ENCODE measurements around the gene MSH5.

Gene MSH5

GRCh38 chr6:31712296-31712695 lies 27.5 kb upstream of the MSH5 start:
- peak overlapping the region; percentile 3 for H3K9ac ChIP-seq (ENCODE audit: low read depth, low read length, poor library complexity, severe bottlenecking)
- H3K9me2 ChIP-seq (replicated peaks; ENCODE audit: low read depth, low read length), result no peaks in the 10 kb centered on the region
- no peaks in the 10 kb centered on the region for H3K79me2 ChIP-seq (ENCODE audit: insufficient read depth, low read length)
- no peak overlapping the region for H3K4me3 ChIP-seq (ENCODE audit: low read length, poor library complexity, severe bottlenecking)
- no peak overlapping the region for H2AFZ ChIP-seq (ENCODE audit: low read length)
- H3K36me3 ChIP-seq (ENCODE audit: insufficient read depth, low read length), result no peaks in the 10 kb centered on the region
- no peaks in the 10 kb centered on the region for H3K27me3 ChIP-seq (ENCODE audit: insufficient read depth, low read length, poor library complexity, severe bottlenecking)
- H3K4me2 ChIP-seq (ENCODE audit: low read depth, low read length, poor library complexity, severe bottlenecking), result no peak overlapping the region
- peaks cover 40% of the 10 kb centered on the region for H3K4me1 ChIP-seq (ENCODE audit: insufficient read depth, low read length, poor library complexity, severe bottlenecking)
- no peaks in the 10 kb centered on the region for H3K9me3 ChIP-seq (ENCODE audit: insufficient read depth, low read depth, low read length)
- no peaks in the 10 kb centered on the region for H3F3A ChIP-seq (ENCODE audit: low read depth)
- no peaks in the 10 kb centered on the region for H4K20me1 ChIP-seq (ENCODE audit: insufficient read depth, low read length, poor library complexity, severe bottlenecking)
- TF ChIP-seq CTCF (conservative IDR thresholded peaks at IDR 0.05; ENCODE audit: low read length) (peak; percentile 59), EZH2phosphoT487 (IDR thresholded peaks at IDR 0.05; ENCODE audit: borderline replicate concordance) (no peak)

- H3K9me2 ChIP-seq (replicated peaks; ENCODE audit: low read depth, low read length), result no peaks in the 10 kb centered on the region
- H3K9ac ChIP-seq (ENCODE audit: low read depth, low read length, poor library complexity, severe bottlenecking), result peak overlapping the region; percentile 52
- H3F3A ChIP-seq (ENCODE audit: low read depth), result no peaks in the 10 kb centered on the region
- no peak overlapping the region for H2AFZ ChIP-seq (ENCODE audit: low read length)
- no peak overlapping the region for H3K4me2 ChIP-seq (ENCODE audit: low read depth, low read length, poor library complexity, severe bottlenecking)
- no peaks in the 10 kb centered on the region for H3K27me3 ChIP-seq (ENCODE audit: insufficient read depth, low read length, poor library complexity, severe bottlenecking)
- H3K4me3 ChIP-seq (ENCODE audit: low read length, poor library complexity, severe bottlenecking), result no peak overlapping the region
- no peaks in the 10 kb centered on the region for H3K36me3 ChIP-seq (ENCODE audit: insufficient read depth, low read length)
- H4K20me1 ChIP-seq (ENCODE audit: insufficient read depth, low read length, poor library complexity, severe bottlenecking), result no peaks in the 10 kb centered on the region
- peaks cover 40% of the 10 kb centered on the region for H3K4me1 ChIP-seq (ENCODE audit: insufficient read depth, low read length, poor library complexity, severe bottlenecking)
- H3K9me3 ChIP-seq (ENCODE audit: insufficient read depth, low read depth, low read length), result no peaks in the 10 kb centered on the region
- TF ChIP-seq CTCF (conservative IDR thresholded peaks at IDR 0.05; ENCODE audit: low read length), result no peak
- no peak for TF ChIP-seq EZH2phosphoT487 (IDR thresholded peaks at IDR 0.05; ENCODE audit: borderline replicate concordance)
- no peaks in the 10 kb centered on the region for H3K79me2 ChIP-seq (ENCODE audit: insufficient read depth, low read length)
Measured at GRCh38 chr6:31713465-31713864, 26.3 kb upstream of the MSH5 start.

GRCh38 chr6:31713991-31714684 lies 25.7 kb upstream of the MSH5 start:
- H4K20me1 ChIP-seq (ENCODE audit: insufficient read depth, low read length, poor library complexity, severe bottlenecking), result no peaks in the 10 kb centered on the region
- H3K36me3 ChIP-seq (ENCODE audit: insufficient read depth, low read length), result no peaks in the 10 kb centered on the region
- H2AFZ ChIP-seq (ENCODE audit: low read length), result peak overlapping the region; percentile 56; the same call in 1 of the 2 replicates
- no peaks in the 10 kb centered on the region for H3K9me2 ChIP-seq (replicated peaks; ENCODE audit: low read depth, low read length)
- H3K4me2 ChIP-seq (ENCODE audit: low read depth, low read length, poor library complexity, severe bottlenecking), result no peak overlapping the region
- H3K9me3 ChIP-seq (ENCODE audit: insufficient read depth, low read depth, low read length), result no peaks in the 10 kb centered on the region
- no peaks in the 10 kb centered on the region for H3F3A ChIP-seq (ENCODE audit: low read depth)
- H3K79me2 ChIP-seq (ENCODE audit: insufficient read depth, low read length), result no peaks in the 10 kb centered on the region
- TF ChIP-seq EZH2phosphoT487 (IDR thresholded peaks at IDR 0.05; ENCODE audit: borderline replicate concordance) (no peak), CTCF (conservative IDR thresholded peaks at IDR 0.05; ENCODE audit: low read length) (no peak)
- no peak overlapping the region for H3K4me3 ChIP-seq (ENCODE audit: low read length, poor library complexity, severe bottlenecking)
- peaks cover 40% of the 10 kb centered on the region for H3K4me1 ChIP-seq (ENCODE audit: insufficient read depth, low read length, poor library complexity, severe bottlenecking)
- H3K27me3 ChIP-seq (ENCODE audit: insufficient read depth, low read length, poor library complexity, severe bottlenecking), result no peaks in the 10 kb centered on the region
- peak overlapping the region; percentile 52 for H3K9ac ChIP-seq (ENCODE audit: low read depth, low read length, poor library complexity, severe bottlenecking)

Measured in Loucy (cell line).